ENCODE measurements around the gene SYVN1.

- TF ChIP-seq POLR2AphosphoS5 (IDR thresholded peaks at IDR 0.05) (no peak), CTCF (IDR thresholded peaks at IDR 0.05) (no peak), POLR2A (IDR thresholded peaks at IDR 0.05) (no peak), EP300 (IDR thresholded peaks at IDR 0.05) (no peak)
Measured at GRCh38 chr11:65166893-65167292, 32.6 kb upstream of the SYVN1 start.
